ENCODE data around the gene HEBP1. TPM values are rescaled to one million over a fixed set of nuclear protein-coding genes. Genes with fewer than 3 reads are reported as not detected.

HEBP1 gene
- total RNA-seq, 4 donors from 2014 or later, result 68.5 to 196 (median 184) TPM

GRCh38 chr12:12987421-12987820, 12.6 kb downstream of the HEBP1 start:
- no peak overlapping the region for H3K4me3 ChIP-seq
- H3K27me3 ChIP-seq, result no peaks in the 10 kb centered on the region
- TF ChIP-seq POLR2A (IDR thresholded peaks at IDR 0.05), result no peak
- no peak for TF ChIP-seq CTCF (IDR thresholded peaks at IDR 0.05)
- H3K9me3 ChIP-seq, result no peaks in the 10 kb centered on the region
- H3K36me3 ChIP-seq, result peaks cover 0 to 52% (median 3%) of the 10 kb centered on the region in 3 donors
- no peak overlapping the region for H3K27ac ChIP-seq
- no peak for DNase-seq
- H3K4me1 ChIP-seq, result peaks cover 0 to 18% (median 0%) of the 10 kb centered on the region in 4 donors

- TF ChIP-seq CTCF (IDR thresholded peaks at IDR 0.05) (no peak), POLR2A (IDR thresholded peaks at IDR 0.05) (no peak)
- H3K4me1 ChIP-seq, result peaks cover 0 to 13% (median 0%) of the 10 kb centered on the region in 4 donors
- no peak overlapping the region for H3K27ac ChIP-seq
- H3K9me3 ChIP-seq, result no peaks in the 10 kb centered on the region
- DNase-seq, result no peak
- peaks cover 0 to 57% (median 3%) of the 10 kb centered on the region in 3 donors for H3K36me3 ChIP-seq
- no peak overlapping the region for H3K4me3 ChIP-seq
- H3K27me3 ChIP-seq, result no peaks in the 10 kb centered on the region
Observed at GRCh38 chr12:12986775-12987331, 13.2 kb downstream of the HEBP1 start.

- H3K27me3 ChIP-seq, result no peaks in the 10 kb centered on the region
- H3K4me3 ChIP-seq, result no peak overlapping the region
- H3K36me3 ChIP-seq, result peaks cover 0 to 67% (median 3%) of the 10 kb centered on the region in 3 donors
- no peak overlapping the region for H3K27ac ChIP-seq
- H3K4me1 ChIP-seq, result peaks cover 0 to 4% (median 0%) of the 10 kb centered on the region in 4 donors
- no peak for DNase-seq
- TF ChIP-seq POLR2A (IDR thresholded peaks at IDR 0.05) (no peak), CTCF (IDR thresholded peaks at IDR 0.05) (peak in 4 of 6 experiments; percentile 38 to 54 (median 48))
- no peaks in the 10 kb centered on the region for H3K9me3 ChIP-seq
Observed at GRCh38 chr12:12985817-12986408, 14.2 kb downstream of the HEBP1 start.

- Histone ChIP-seq H3K9me3 (no peaks in the 10 kb centered on the region), H3K27me3 (no peaks in the 10 kb centered on the region), H3K4me1 (peaks cover 0 to 10% (median 0%) of the 10 kb centered on the region in 4 donors), H3K4me3 (peak overlapping the region in 1 of 4 donors; percentile 17), H3K36me3 (peaks cover 0 to 81% (median 3%) of the 10 kb centered on the region in 3 donors), H3K27ac (peak overlapping the region in 2 of 4 donors; percentile 16 to 69)
- DNase-seq, result no peak
- TF ChIP-seq CTCF (IDR thresholded peaks at IDR 0.05), result no peak
- no peak for TF ChIP-seq POLR2A (IDR thresholded peaks at IDR 0.05)
Observed at GRCh38 chr12:12984149-12984548, 15.9 kb downstream of the HEBP1 start.

GRCh38 chr12:12983420-12984035, 16.5 kb downstream of the HEBP1 start:
- H3K4me3 ChIP-seq, result peak overlapping the region in 1 of 4 donors; percentile 17
- H3K4me1 ChIP-seq, result peaks cover 0 to 10% (median 0%) of the 10 kb centered on the region in 4 donors
- no peak for TF ChIP-seq POLR2A (IDR thresholded peaks at IDR 0.05)
- TF ChIP-seq CTCF (IDR thresholded peaks at IDR 0.05), result peak in 4 of 6 experiments; percentile 37 to 79 (median 71)
- no peaks in the 10 kb centered on the region for H3K9me3 ChIP-seq
- H3K27ac ChIP-seq, result peak overlapping the region in 2 of 4 donors; percentile 16 to 69
- H3K36me3 ChIP-seq, result peaks cover 0 to 78% (median 3%) of the 10 kb centered on the region in 3 donors
- DNase-seq, result peak in 1 of 3 donors; percentile 55
- no peaks in the 10 kb centered on the region for H3K27me3 ChIP-seq

Data from Peyer's patch (tissue), 4 donors.